ENCODE measurements around the gene C1QTNF3.

The C1QTNF3 gene

GRCh38 chr5:34030048-34030447 is 13.0 kb downstream of the C1QTNF3 start:
- TF ChIP-seq, protein P1, sequence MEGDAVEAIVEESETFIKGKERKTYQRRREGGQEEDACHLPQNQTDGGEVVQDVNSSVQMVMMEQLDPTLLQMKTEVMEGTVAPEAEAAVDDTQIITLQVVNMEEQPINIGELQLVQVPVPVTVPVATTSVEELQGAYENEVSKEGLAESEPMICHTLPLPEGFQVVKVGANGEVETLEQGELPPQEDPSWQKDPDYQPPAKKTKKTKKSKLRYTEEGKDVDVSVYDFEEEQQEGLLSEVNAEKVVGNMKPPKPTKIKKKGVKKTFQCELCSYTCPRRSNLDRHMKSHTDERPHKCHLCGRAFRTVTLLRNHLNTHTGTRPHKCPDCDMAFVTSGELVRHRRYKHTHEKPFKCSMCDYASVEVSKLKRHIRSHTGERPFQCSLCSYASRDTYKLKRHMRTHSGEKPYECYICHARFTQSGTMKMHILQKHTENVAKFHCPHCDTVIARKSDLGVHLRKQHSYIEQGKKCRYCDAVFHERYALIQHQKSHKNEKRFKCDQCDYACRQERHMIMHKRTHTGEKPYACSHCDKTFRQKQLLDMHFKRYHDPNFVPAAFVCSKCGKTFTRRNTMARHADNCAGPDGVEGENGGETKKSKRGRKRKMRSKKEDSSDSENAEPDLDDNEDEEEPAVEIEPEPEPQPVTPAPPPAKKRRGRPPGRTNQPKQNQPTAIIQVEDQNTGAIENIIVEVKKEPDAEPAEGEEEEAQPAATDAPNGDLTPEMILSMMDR (IDR thresholded peaks at IDR 0.05; ENCODE audit: insufficient read depth, low read depth, low read length, missing control alignments), result no peak
- H3K4me3 ChIP-seq (ENCODE audit: low read depth, low read length), result no peak overlapping the region
- no peak for DNase-seq (ENCODE audit: low read depth)

- TF ChIP-seq, protein P1 (IDR thresholded peaks at IDR 0.05; ENCODE audit: insufficient read depth, low read depth, low read length, missing control alignments), result no peak
- DNase-seq (ENCODE audit: low read depth), result no peak
- H3K4me3 ChIP-seq (ENCODE audit: low read depth, low read length), result no peak overlapping the region
Observed at GRCh38 chr5:34028349-34028748, 14.7 kb downstream of the C1QTNF3 start.

DNA sequence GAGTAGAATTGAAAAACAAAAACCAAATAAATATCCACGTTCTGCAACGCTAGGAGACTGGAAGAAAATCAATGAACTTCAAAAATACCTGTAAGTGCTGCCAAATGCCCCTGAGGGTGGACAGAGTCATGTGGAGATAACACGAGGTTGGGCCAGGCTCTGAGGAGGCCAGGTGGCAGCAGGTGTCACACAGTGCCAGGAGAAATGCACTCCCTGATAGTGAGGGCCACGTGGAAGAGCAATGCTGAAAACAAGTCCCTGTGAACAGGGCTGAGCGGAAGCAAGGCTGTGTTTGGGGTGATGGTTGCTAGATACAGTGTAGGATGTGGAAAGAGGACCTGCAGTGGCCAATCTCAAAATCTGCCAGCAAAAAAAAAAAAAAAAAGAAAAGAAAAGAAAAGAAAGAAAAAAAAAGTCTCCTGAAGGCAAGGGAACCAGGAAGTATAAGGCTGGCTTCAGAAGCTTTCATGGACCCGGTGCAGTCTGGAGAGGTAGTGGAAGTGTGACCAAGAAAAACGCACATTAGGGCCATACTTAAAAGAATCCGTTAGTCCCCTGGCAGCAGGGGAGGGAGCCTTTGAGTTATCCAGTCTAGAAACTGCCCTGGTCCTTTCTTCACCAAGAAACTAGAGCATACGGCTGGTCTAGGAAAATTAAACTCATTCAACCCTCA is 16.8 kb downstream of the C1QTNF3 start:
- no peak overlapping the region for H3K4me3 ChIP-seq (ENCODE audit: low read depth, low read length)
- DNase-seq (ENCODE audit: low read depth), result no peak
- TF ChIP-seq, protein P1 (IDR thresholded peaks at IDR 0.05; ENCODE audit: insufficient read depth, low read depth, low read length, missing control alignments), result no peak

DNA sequence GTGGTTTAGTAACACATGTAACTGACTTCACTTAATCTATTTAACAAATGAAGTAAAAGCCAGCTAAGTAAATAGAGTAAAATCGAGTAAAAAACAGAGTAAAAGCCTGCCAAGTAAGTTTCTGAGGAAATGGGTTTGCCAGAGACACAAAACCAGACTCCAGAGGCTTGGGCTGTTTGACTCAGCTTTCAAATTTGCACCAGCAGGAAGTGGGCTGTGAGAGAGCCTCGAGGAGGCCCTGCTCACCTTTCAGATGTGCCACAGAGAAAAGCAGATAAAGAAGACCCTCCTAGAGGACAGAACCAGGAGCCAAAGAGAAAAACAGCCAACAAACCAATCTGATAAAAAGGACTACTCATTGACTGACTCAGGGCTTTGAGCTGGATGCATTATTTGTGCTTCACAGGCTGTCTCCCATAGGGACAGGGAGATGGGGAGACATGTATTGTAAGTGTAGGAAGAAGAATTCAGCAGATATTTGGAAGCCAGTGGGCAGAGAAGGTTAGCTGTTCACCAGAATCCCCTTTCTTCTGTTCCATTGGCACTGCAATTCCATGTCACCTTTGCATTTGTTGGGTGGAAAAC is 20.8 kb downstream of the C1QTNF3 start:
- TF ChIP-seq, protein P1 (IDR thresholded peaks at IDR 0.05; ENCODE audit: insufficient read depth, low read depth, low read length, missing control alignments), result no peak
- no peak overlapping the region for H3K4me3 ChIP-seq (ENCODE audit: low read depth, low read length)
- peak; percentile 69 for DNase-seq (ENCODE audit: low read depth)

- H3K4me3 ChIP-seq (ENCODE audit: low read depth, low read length), result no peak overlapping the region
- TF ChIP-seq, protein P1 (IDR thresholded peaks at IDR 0.05; ENCODE audit: insufficient read depth, low read depth, low read length, missing control alignments), result no peak
- no peak for DNase-seq (ENCODE audit: low read depth)
Observed at GRCh38 chr5:34021334-34021733, 21.7 kb downstream of the C1QTNF3 start.

- TF ChIP-seq, protein P1 (IDR thresholded peaks at IDR 0.05; ENCODE audit: insufficient read depth, low read depth, low read length, missing control alignments), result no peak
- H3K4me3 ChIP-seq (ENCODE audit: low read depth, low read length), result no peak overlapping the region
- no peak for DNase-seq (ENCODE audit: low read depth)
Observed at GRCh38 chr5:34020726-34021125, 22.3 kb downstream of the C1QTNF3 start.

DNA sequence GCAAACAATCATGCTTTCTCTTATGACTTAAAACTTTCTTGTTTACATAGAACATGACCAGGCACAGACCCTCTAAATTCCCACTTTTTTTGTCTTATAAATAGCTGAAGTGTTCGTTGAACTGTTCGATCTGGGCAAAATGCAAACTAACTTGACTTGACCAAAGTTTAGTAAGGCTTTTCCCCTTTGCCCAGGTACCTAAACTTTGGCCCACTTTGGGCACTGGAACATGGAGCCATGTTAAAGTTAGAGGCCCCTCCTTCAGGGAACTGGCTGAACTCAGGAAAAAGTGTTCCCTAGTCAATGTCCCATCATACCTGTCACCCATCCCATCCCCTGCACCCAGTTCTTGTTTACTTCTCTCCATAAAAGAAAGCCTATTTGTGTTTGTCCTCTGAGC is 25.8 kb downstream of the C1QTNF3 start:
- TF ChIP-seq, protein P1 (IDR thresholded peaks at IDR 0.05; ENCODE audit: insufficient read depth, low read depth, low read length, missing control alignments), result no peak
- no peak for DNase-seq (ENCODE audit: low read depth)
- no peak overlapping the region for H3K4me3 ChIP-seq (ENCODE audit: low read depth, low read length)
